Activated CD4-positive, alpha-beta memory T cell treated with anti-CD3 and anti-CD28 coated beads, Interleukin-2, amount 10 ng/mL, durations not matched to agents 7 days and 5 days (primary cell): ENCODE measurements around the gene SELENOO. TPM values are rescaled to one million over a fixed set of nuclear protein-coding genes. Genes with fewer than 3 reads are reported as not detected.

Experiments
- CTCF ChIA-PET: fragments of 350-600 bp; sonication (Branson Sonifier 250); formaldehyde crosslinking; loops from one replicate; lab custom pipeline; 2021; ENCODE audit warnings: antibody characterized with exemption, inconsistent platforms; lab: Charles Lee
- POLR2A ChIA-PET: fragments of 350-600 bp; sonication (Branson Sonifier 250); formaldehyde crosslinking; loops from one replicate; lab custom pipeline; 2021; ENCODE audit warnings: antibody characterized with exemption; lab: Charles Lee
- DNase-seq: peaks from one replicate; pipeline ENCODE4 v3.0.0-alpha.2; 2020
- H3K27ac Mint-ChIP-seq: one replicate; pipeline ENCODE4 v1.8.0; 2021; ENCODE audit warnings: mild to moderate bottlenecking, mixed read lengths
- H3K27me3 Mint-ChIP-seq: one replicate; pipeline ENCODE4 v1.8.0; 2021; ENCODE audit warnings: mixed read lengths
- H3K36me3 Mint-ChIP-seq: one replicate; pipeline ENCODE4 v1.8.0; 2021; ENCODE audit warnings: low read depth, mixed read lengths
- H3K4me1 Mint-ChIP-seq: one replicate; pipeline ENCODE4 v1.8.0; 2021; ENCODE audit warnings: mixed read lengths
- H3K4me3 Mint-ChIP-seq: one replicate; pipeline ENCODE4 v1.8.0; 2021; ENCODE audit warnings: mild to moderate bottlenecking, mixed read lengths
- H3K9me3 Mint-ChIP-seq: one replicate; pipeline ENCODE4 v1.8.0; 2021; ENCODE audit warnings: mixed read lengths
- total RNA-seq, 2 experiments: library from RNA; stranded (reverse); gene quantifications; one replicate each; pipeline ENCODE4 v1.2.3, GENCODE V29; 2021

SELENOO gene
- total RNA-seq, 2 experiments from 2014 or later: 21.5 TPM

GRCh38 chr22:50213263-50213662, 12.5 kb downstream of the SELENOO start:
- H3K4me3 Mint-ChIP-seq: no peak overlapping the region
- no peaks in the 10 kb centered on the region for H3K9me3 Mint-ChIP-seq
- H3K36me3 Mint-ChIP-seq: peaks cover 50% of the 10 kb centered on the region
- H3K4me1 Mint-ChIP-seq: peaks cover 3% of the 10 kb centered on the region
- H3K27me3 Mint-ChIP-seq: no peaks in the 10 kb centered on the region
- CTCF ChIA-PET: interaction anchor here (0.6 to 1.0 kb wide), 2 partner anchors 65 to 211 kb away, joined by 3 to 6 read pairs; no protein-coding TSS in a partner anchor
- POLR2A ChIA-PET: interaction anchor here (0.7 kb wide), 1 partner anchor 22 kb away, joined by 3 read pairs; no protein-coding TSS in a partner anchor
- DNase-seq: no peak
- no peak overlapping the region for H3K27ac Mint-ChIP-seq

GRCh38 chr22:50215297-50216054, 14.7 kb downstream of the SELENOO start:
- Mint-ChIP-seq H3K27me3 (no peaks in the 10 kb centered on the region), H3K4me3 (no peak overlapping the region), H3K4me1 (no peaks in the 10 kb centered on the region), H3K36me3 (peaks cover 57% of the 10 kb centered on the region), H3K9me3 (no peaks in the 10 kb centered on the region), H3K27ac (peak overlapping the region; percentile 3)
- ChIA-PET POLR2A (no interaction called here), CTCF (no interaction called here)
- DNase-seq: no peak

- H3K27me3 Mint-ChIP-seq: no peaks in the 10 kb centered on the region
- DNase-seq: no peak
- H3K9me3 Mint-ChIP-seq: no peaks in the 10 kb centered on the region
- no peak overlapping the region for H3K27ac Mint-ChIP-seq
- ChIA-PET POLR2A (no interaction called here), CTCF (no interaction called here)
- no peak overlapping the region for H3K4me3 Mint-ChIP-seq
- H3K4me1 Mint-ChIP-seq: no peaks in the 10 kb centered on the region
- peaks cover 60% of the 10 kb centered on the region for H3K36me3 Mint-ChIP-seq
These were observed 15.4 kb downstream of the SELENOO start for GRCh38 chr22:50216055-50216683.

- POLR2A ChIA-PET: no interaction called here
- peaks cover 63% of the 10 kb centered on the region for H3K36me3 Mint-ChIP-seq
- CTCF ChIA-PET: no interaction called here
These were observed 16.1 kb downstream of the SELENOO start for GRCh38 chr22:50216684-50217520.

GRCh38 chr22:50217543-50218152, 16.8 kb downstream of the SELENOO start:
- H3K27ac Mint-ChIP-seq: no peak overlapping the region
- H3K27me3 Mint-ChIP-seq: no peaks in the 10 kb centered on the region
- ChIA-PET POLR2A (no interaction called here), CTCF (no interaction called here)
- no peaks in the 10 kb centered on the region for H3K9me3 Mint-ChIP-seq
- H3K36me3 Mint-ChIP-seq: peaks cover 63% of the 10 kb centered on the region
- H3K4me3 Mint-ChIP-seq: no peak overlapping the region
- H3K4me1 Mint-ChIP-seq: no peaks in the 10 kb centered on the region
- no peak for DNase-seq

More at GRCh38 chr22:50216684-50217520, 16.1 kb downstream of the SELENOO start:
- Mint-ChIP-seq H3K4me1 (no peaks in the 10 kb centered on the region), H3K4me3 (no peak overlapping the region), H3K27me3 (no peaks in the 10 kb centered on the region), H3K27ac (no peak overlapping the region), H3K9me3 (no peaks in the 10 kb centered on the region)
- DNase-seq: no peak

GRCh38 chr22:50218153-50218995, 17.6 kb downstream of the SELENOO start:
- no peak overlapping the region for H3K4me3 Mint-ChIP-seq
- POLR2A ChIA-PET: no interaction called here
- no peak overlapping the region for H3K27ac Mint-ChIP-seq
- no peak for DNase-seq
- no peaks in the 10 kb centered on the region for H3K9me3 Mint-ChIP-seq
- H3K4me1 Mint-ChIP-seq: no peaks in the 10 kb centered on the region
- no peaks in the 10 kb centered on the region for H3K27me3 Mint-ChIP-seq
- CTCF ChIA-PET: no interaction called here
- H3K36me3 Mint-ChIP-seq: peaks cover 62% of the 10 kb centered on the region

GRCh38 chr22:50218996-50219727, 18.4 kb downstream of the SELENOO start:
- Mint-ChIP-seq H3K36me3 (peaks cover 60% of the 10 kb centered on the region), H3K27ac (no peak overlapping the region), H3K27me3 (no peaks in the 10 kb centered on the region), H3K9me3 (no peaks in the 10 kb centered on the region), H3K4me1 (no peaks in the 10 kb centered on the region), H3K4me3 (no peak overlapping the region)
- DNase-seq: no peak
- POLR2A ChIA-PET: no interaction called here
- CTCF ChIA-PET: no interaction called here

- Mint-ChIP-seq H3K9me3 (no peaks in the 10 kb centered on the region), H3K36me3 (peaks cover 56% of the 10 kb centered on the region), H3K27ac (no peak overlapping the region), H3K4me1 (no peaks in the 10 kb centered on the region), H3K27me3 (no peaks in the 10 kb centered on the region), H3K4me3 (no peak overlapping the region)
- ChIA-PET CTCF (no interaction called here), POLR2A (no interaction called here)
- no peak for DNase-seq
These were observed 19.2 kb downstream of the SELENOO start for GRCh38 chr22:50219800-50220602.

- H3K36me3 Mint-ChIP-seq: peaks cover 55% of the 10 kb centered on the region
- H3K27ac Mint-ChIP-seq: no peak overlapping the region
- no peaks in the 10 kb centered on the region for H3K27me3 Mint-ChIP-seq
- no peaks in the 10 kb centered on the region for H3K4me1 Mint-ChIP-seq
- no peak for DNase-seq
- CTCF ChIA-PET: no interaction called here
- H3K4me3 Mint-ChIP-seq: no peak overlapping the region
- POLR2A ChIA-PET: no interaction called here
- no peaks in the 10 kb centered on the region for H3K9me3 Mint-ChIP-seq
These were observed 20.0 kb downstream of the SELENOO start for GRCh38 chr22:50220603-50221409.

GRCh38 chr22:50221410-50222300, 20.8 kb downstream of the SELENOO start:
- no peaks in the 10 kb centered on the region for H3K27me3 Mint-ChIP-seq
- no peak for DNase-seq
- CTCF ChIA-PET: no interaction called here
- POLR2A ChIA-PET: no interaction called here
- no peaks in the 10 kb centered on the region for H3K4me1 Mint-ChIP-seq
- H3K36me3 Mint-ChIP-seq: peaks cover 49% of the 10 kb centered on the region
- no peaks in the 10 kb centered on the region for H3K9me3 Mint-ChIP-seq
- no peak overlapping the region for H3K27ac Mint-ChIP-seq
- no peak overlapping the region for H3K4me3 Mint-ChIP-seq
